IMR-90 (cell line): Measurements from ENCODE around the gene SH3TC1. TPM values are rescaled to one million over a fixed set of nuclear protein-coding genes. Genes with fewer than 3 reads are reported as not detected.

Experiments used
- ATAC-seq: fragments of 200-7000 bp; cut with Tn5 transposase; 2 replicates; pipeline ENCODE4 v1.9.1; 2020; ENCODE audit warnings: low read depth, mild to moderate bottlenecking, moderate library complexity
- BruUV-seq: library from RNA; stranded (reverse); fragments of 400-500 nt; replicated peaks from 2 replicates; lab custom pipeline; 2021; lab: Mats Ljungman, UMichigan
- CTCF ChIA-PET: fragments of 300-600 bp; formaldehyde crosslinking; extraction: SDS; loops from one replicate; lab custom pipeline; 2021; ENCODE audit warnings: antibody characterized with exemption; lab: Yijun Ruan, JAX
- POLR2A ChIA-PET: fragments of 300-600 bp; sonication (Branson Sonifier 250); formaldehyde crosslinking; loops from one replicate; lab custom pipeline; 2022; ENCODE audit warnings: antibody characterized with exemption; ENCODE audit not compliant: unreplicated experiment; lab: Charles Lee
- DNase-seq: peaks from one replicate; pipeline ENCODE4 v3.0.0; 2013
- H2AFZ ChIP-seq: replicated peaks from 2 replicates; pipeline ENCODE3; 2013; ENCODE audit warnings: low read length, mild to moderate bottlenecking; ENCODE audit not compliant: poor library complexity
- H2AK5ac ChIP-seq: 2 replicates; pipeline ENCODE4 v1.6.1; 2013; ENCODE audit warnings: low read depth, low read length, inconsistent platforms
- H2AK9ac ChIP-seq: replicated peaks from 2 replicates; pipeline ENCODE3; 2013; ENCODE audit warnings: mild to moderate bottlenecking, low read depth, low read length, moderate library complexity; ENCODE audit not compliant: poor library complexity
- H2BK120ac ChIP-seq: 2 replicates; pipeline ENCODE4 v1.6.1; 2013; ENCODE audit warnings: low read depth, low read length, inconsistent platforms
- H2BK15ac ChIP-seq: 3 replicates; pipeline ENCODE4 v1.6.1; 2013; ENCODE audit warnings: low read depth, low read length, inconsistent platforms
- H2BK20ac ChIP-seq: 2 replicates; pipeline ENCODE4 v1.6.1; 2013; ENCODE audit warnings: low read depth, mild to moderate bottlenecking, inconsistent platforms, low read length, moderate library complexity
- H2BK5ac ChIP-seq: 2 replicates; pipeline ENCODE4 v1.6.1; 2013; ENCODE audit warnings: mild to moderate bottlenecking, low read depth, low read length, inconsistent platforms; ENCODE audit not compliant: poor library complexity, severe bottlenecking
- H3K14ac ChIP-seq: replicated peaks from 2 replicates; pipeline ENCODE4 v1.6.1; 2013; ENCODE audit warnings: low read depth, low read length, inconsistent platforms
- H3K18ac ChIP-seq: 2 replicates; pipeline ENCODE4 v1.6.1; 2013; ENCODE audit warnings: low read depth, low read length, control low read depth
- H3K23ac ChIP-seq: 2 replicates; pipeline ENCODE4 v1.6.1; 2013; ENCODE audit warnings: low read depth, low read length, inconsistent platforms
- H3K27ac ChIP-seq: 2 replicates; pipeline ENCODE4 v1.5.1; 2013; ENCODE audit warnings: mild to moderate bottlenecking, control low read depth, low read length; ENCODE audit not compliant: insufficient read depth
- H3K27me3 ChIP-seq: 2 replicates; pipeline ENCODE4 v1.6.1; 2013; ENCODE audit warnings: low read length; ENCODE audit not compliant: control insufficient read depth, insufficient read depth
- H3K36me3 ChIP-seq: 2 replicates; pipeline ENCODE4 v1.6.1; 2013; ENCODE audit warnings: low read length, mixed read lengths; ENCODE audit not compliant: control insufficient read depth, insufficient read depth
- H3K4ac ChIP-seq: 2 replicates; pipeline ENCODE4 v1.6.1; 2013; ENCODE audit warnings: low read depth, low read length, inconsistent platforms
- H3K4me1 ChIP-seq: 2 replicates; pipeline ENCODE4 v1.6.1; 2013; ENCODE audit warnings: low read length, mixed read lengths; ENCODE audit not compliant: control insufficient read depth, insufficient read depth
- H3K4me2 ChIP-seq: 2 replicates; pipeline ENCODE4 v1.6.1; 2013; ENCODE audit warnings: low read depth, mild to moderate bottlenecking, control low read depth, low read length, moderate library complexity
- H3K4me3 ChIP-seq: 2 replicates; pipeline ENCODE4 v1.5.1; 2013; ENCODE audit warnings: low read depth, mild to moderate bottlenecking, control low read depth, low read length, moderate library complexity; ENCODE audit not compliant: insufficient read depth
- H3K56ac ChIP-seq: 2 replicates; pipeline ENCODE4 v1.6.1; 2013; ENCODE audit warnings: low read length, inconsistent platforms; ENCODE audit not compliant: insufficient read depth; ENCODE audit errors: extremely low read depth
- H3K79me1 ChIP-seq, 2 experiments: 2 replicates each; pipeline ENCODE4 v1.6.1; 2013; ENCODE audit warnings: low read length in 2 of 2, inconsistent platforms in 1 of 2, low read depth in 1 of 2
- H3K9ac ChIP-seq: 2 replicates; pipeline ENCODE4 v1.6.1; 2013; ENCODE audit warnings: low read depth, low read length, control low read depth
- H3K9me1 ChIP-seq: 2 replicates; pipeline ENCODE4 v1.6.1; 2013; ENCODE audit warnings: low read length, inconsistent platforms; ENCODE audit not compliant: insufficient read depth
- H3K9me3 ChIP-seq: 2 replicates; pipeline ENCODE4 v1.6.1; 2013; ENCODE audit warnings: low read length; ENCODE audit not compliant: control insufficient read depth, insufficient read depth
- H4K20me1 ChIP-seq: 2 replicates; pipeline ENCODE4 v1.6.1; 2013; ENCODE audit warnings: low read length, inconsistent platforms; ENCODE audit not compliant: insufficient read depth
- H4K5ac ChIP-seq: 2 replicates; pipeline ENCODE4 v1.6.1; 2013; ENCODE audit warnings: mild to moderate bottlenecking, low read depth, low read length, control low read depth
- H4K8ac ChIP-seq, 2 experiments: 2 replicates each; pipeline ENCODE4 v1.6.1; 2013; ENCODE audit warnings: low read depth in 2 of 2, low read length in 2 of 2, control low read depth in 1 of 2, inconsistent platforms in 1 of 2
- H4K91ac ChIP-seq: 2 replicates; pipeline ENCODE4 v1.6.1; 2013; ENCODE audit warnings: low read depth, low read length, inconsistent platforms; ENCODE audit not compliant: insufficient read depth
- BHLHE40 ChIP-seq: fragments of 150-350 bp; IDR thresholded peaks from 2 replicates; pipeline ENCODE4 v1.6.1; 2016; ENCODE audit warnings: mild to moderate bottlenecking, low read depth, low read length
- FOS ChIP-seq: fragments of 150-350 bp; IDR thresholded peaks from 2 replicates; pipeline ENCODE4 v1.6.1; 2016; ENCODE audit warnings: low read depth, low read length
- MAFK ChIP-seq: IDR thresholded peaks from 2 replicates; pipeline ENCODE4 v1.6.1; 2012; ENCODE audit warnings: low read depth, low read length, improper control_type of control experiment
- MAZ ChIP-seq: IDR thresholded peaks from 2 replicates; pipeline ENCODE4 v1.6.1; 2012; ENCODE audit warnings: low read depth, mild to moderate bottlenecking, low read length, improper control_type of control experiment, moderate library complexity, borderline replicate concordance
- MXI1 ChIP-seq: IDR thresholded peaks from 2 replicates; pipeline ENCODE4 v1.6.1; 2012; ENCODE audit warnings: low read depth, mild to moderate bottlenecking, low read length, moderate library complexity, borderline replicate concordance
- NFE2L2 ChIP-seq: fragments of 150-350 bp; IDR thresholded peaks from 2 replicates; pipeline ENCODE4 v1.6.1; 2016; ENCODE audit warnings: low read depth, mild to moderate bottlenecking, low read length
- POLR2A ChIP-seq: IDR thresholded peaks from 2 replicates; pipeline ENCODE4 v1.6.1; 2012; ENCODE audit warnings: mild to moderate bottlenecking, low read depth, low read length
- RAD21 ChIP-seq: IDR thresholded peaks from 2 replicates; pipeline ENCODE4 v1.6.1; 2012; ENCODE audit warnings: low read length, improper control_type of control experiment
- RCOR1 ChIP-seq: IDR thresholded peaks from 2 replicates; pipeline ENCODE4 v1.6.1; 2012; ENCODE audit warnings: mild to moderate bottlenecking, low read length, improper control_type of control experiment; ENCODE audit not compliant: insufficient replicate concordance
- USF2 ChIP-seq: fragments of 150-350 bp; IDR thresholded peaks from 2 replicates; pipeline ENCODE4 v1.6.1; 2017; ENCODE audit warnings: mild to moderate bottlenecking, antibody characterized with exemption, low read length, low read depth
- WGBS, 2 experiments: methylation state at CpG; one replicate each; pipeline versions ENCODE4 v1.1.5 to v1.1.7; 2013; ENCODE audit warnings: missing lambda C conversion rate in 2 of 2; ENCODE audit not compliant: insufficient read length in 1 of 2; ENCODE audit errors: extremely low coverage in 2 of 2; 5-methylcytosine and 5-hydroxymethylcytosine counted together
- dilution Hi-C: fragments of 300-500 bp; cut with HindIII; formaldehyde crosslinking; loops from one replicate; pipeline ENCODE4 v1.14.3; 2018; ENCODE audit warnings: low sequenced_read_pairs; ENCODE audit not compliant: unreplicated experiment
- in situ Hi-C: fragments of 300-500 bp; cut with MboI; formaldehyde crosslinking; loops from 3 replicates; pipeline ENCODE4 v1.14.3; 2019; ENCODE audit warnings: low sequenced_read_pairs, inconsistent platforms, mixed read lengths
- intact Hi-C: fragments of 100-400 bp; cut with micrococcal nuclease; formaldehyde crosslinking; loops from 2 replicates; pipeline ENCODE4 v1.10.0; 2022
- polyA plus RNA-seq, 3 experiments: library from polyadenylated mRNA; depleted of rRNA; stranded (reverse); fragments of >200 nt; gene quantifications; 2 replicates each; pipeline ENCODE4 v1.2.3, GENCODE V29; 2012; ENCODE audit warnings: low replicate concordance in 1 of 3
- total RNA-seq: library from RNA; depleted of rRNA; stranded (reverse); fragments of >200 nt; gene quantifications from 2 replicates; pipeline ENCODE4 v1.2.3, GENCODE V29; 2012

The SH3TC1 gene
- total and polyA plus RNA-seq, 2 of the 4 experiments (the other 2 are of a cell fraction): 1.6 to 2.2 TPM

GRCh38 chr4:8278421-8279287 is 79.6 kb downstream of the SH3TC1 start:
- Histone ChIP-seq H2AK5ac (peak overlapping the region; percentile 50), H3K4me2 (peak overlapping the region; percentile 24), H3K9me1 (peaks cover 9% of the 10 kb centered on the region), H3K27ac (peak overlapping the region; percentile 67), H4K5ac (peak overlapping the region; percentile 53), H3K23ac (peak overlapping the region; percentile 47), H2BK120ac (peak overlapping the region; percentile 99), H3K4ac (peak overlapping the region; percentile 98), H3K9me3 (no peaks in the 10 kb centered on the region), H3K56ac (peak overlapping the region; percentile 85), H4K20me1 (peaks cover 7% of the 10 kb centered on the region), H4K8ac (peak overlapping the region; percentile 77 to 93), H3K4me3 (no peak overlapping the region), H2BK20ac (peak overlapping the region; percentile 63), H3K36me3 (no peaks in the 10 kb centered on the region), H2AFZ (peak overlapping the region; percentile 91), H2BK5ac (peak overlapping the region; percentile 85), H3K79me1 (peaks cover 4 to 34% of the 10 kb centered on the region in 2 experiments; a peak in 3 of 4 replicates), H2AK9ac (peak overlapping the region; percentile 98), H2BK15ac (peak overlapping the region; percentile 78; the same call in 2 of the 3 replicates), H4K91ac (peak overlapping the region; percentile 92), H3K18ac (peak overlapping the region; percentile 70), H3K4me1 (peaks cover 41% of the 10 kb centered on the region), H3K9ac (0 out of 2 replicates have a peak overlapping the region, but pooled peaks have one; percentile 3), H3K27me3 (no peaks in the 10 kb centered on the region), H3K14ac (peak overlapping the region; percentile 84)
- intact Hi-C loops: loop anchor here (1.0 to 5.0 kb wide), 3 partner anchors 36 to 115 kb away; no protein-coding TSS in a partner anchor
- TF ChIP-seq RAD21: peak; percentile 25; the same call in 1 of the 2 replicates
- peak; percentile 90 for TF ChIP-seq FOS
- peak; percentile 98 for TF ChIP-seq RCOR1
- peak; percentile 93 for TF ChIP-seq BHLHE40
- TF ChIP-seq MAZ: peak; percentile 93
- TF ChIP-seq MAFK: no peak
- peak; percentile 41; the same call in 1 of the 2 replicates for TF ChIP-seq USF2
- no peak for TF ChIP-seq MXI1
- no peak for TF ChIP-seq POLR2A
- no peak for TF ChIP-seq NFE2L2
- in situ Hi-C loops: no loop called here
- POLR2A ChIA-PET: no interaction called here
- ATAC-seq (peak; percentile 80), DNase-seq (peak; percentile 93)
- BruUV-seq: no TSS peak
- dilution Hi-C loops: no loop called here
- 0% methylated on average over 1 of the region's 17 CpGs; no CpG with 5 or more reads in 1 of the 2 experiments for whole genome bisulfite sequencing, 2 experiments
- CTCF ChIA-PET: no interaction called here
